ENCODE results near the gene ZBTB22.
"Not testable (repeated sequence)": the region's sequence is repeated elsewhere in the genome, so short reads cannot be mapped to it uniquely, and the experiment has no call there.

Gene ZBTB22

GRCh38 chr6:33317669-33318425 lies at the start of gene ZBTB22:
TSS of gene ZBTB22 (minus strand) at chr6:33317744. CDS start at chr6:33316916, 828 bp downstream.
- DNase-seq = peak; percentile 98 to 99

GRCh38 chr6:33367009-33367714 lies 49.6 kb upstream of the ZBTB22 start:
- DNase-seq = no peak

GRCh38 chr6:33365206-33365971 lies 47.8 kb upstream of the ZBTB22 start:
- DNase-seq = not testable (repeated sequence)

GRCh38 chr6:33364475-33365205 lies 47.1 kb upstream of the ZBTB22 start:
- not testable (repeated sequence) for DNase-seq

- DNase-seq = not testable (repeated sequence)
Measured at GRCh38 chr6:33363486-33363885, 45.9 kb upstream of the ZBTB22 start.

- no peak for DNase-seq
Measured at GRCh38 chr6:33359331-33359730, 41.8 kb upstream of the ZBTB22 start.

- not testable (repeated sequence) for DNase-seq
Measured at GRCh38 chr6:33357160-33357871, 39.8 kb upstream of the ZBTB22 start.

GRCh38 chr6:33356295-33356694 lies 38.8 kb upstream of the ZBTB22 start:
- DNase-seq = no peak

GRCh38 chr6:33355860-33356259 lies 38.3 kb upstream of the ZBTB22 start:
- not testable (repeated sequence) for DNase-seq

GRCh38 chr6:33347816-33348215 lies 30.3 kb upstream of the ZBTB22 start:
- DNase-seq = no peak

- not testable (repeated sequence) for DNase-seq
Measured at GRCh38 chr6:33346972-33347371, 29.4 kb upstream of the ZBTB22 start.

GRCh38 chr6:33344701-33345697 lies 27.5 kb upstream of the ZBTB22 start:
- DNase-seq = peak; percentile 53 to 68

- DNase-seq = no peak
Measured at GRCh38 chr6:33343953-33344611, 26.5 kb upstream of the ZBTB22 start.

- not testable (repeated sequence) for DNase-seq
Measured at GRCh38 chr6:33343606-33343952, 26.0 kb upstream of the ZBTB22 start.

GRCh38 chr6:33339193-33339592 lies 21.6 kb upstream of the ZBTB22 start:
- DNase-seq = no peak

GRCh38 chr6:33336495-33336894 lies 19.0 kb upstream of the ZBTB22 start:
- DNase-seq = no peak

GRCh38 chr6:33335916-33336315 lies 18.4 kb upstream of the ZBTB22 start:
- DNase-seq = no peak

- DNase-seq = no peak
Measured at GRCh38 chr6:33333666-33334065, 16.1 kb upstream of the ZBTB22 start.

GRCh38 chr6:33330736-33331135 lies 13.2 kb upstream of the ZBTB22 start:
- DNase-seq = no peak

- peak; percentile 22 to 37 for DNase-seq
Measured at GRCh38 chr6:33329058-33329457, 11.5 kb upstream of the ZBTB22 start.
